Activated CD8-positive, alpha-beta memory T cell treated with anti-CD3 and anti-CD28 coated beads for 48 hours (primary cell): Measurements from ENCODE around the gene HSD17B14.

ENCODE experiments used
- DNase-seq, 3 experiments: peaks; one replicate each; pipeline ENCODE4 v3.0.0-alpha.2; 2020; ENCODE audit warnings: low read depth in 2 of 3, low spot score in 2 of 3

HSD17B14 gene

DNA sequence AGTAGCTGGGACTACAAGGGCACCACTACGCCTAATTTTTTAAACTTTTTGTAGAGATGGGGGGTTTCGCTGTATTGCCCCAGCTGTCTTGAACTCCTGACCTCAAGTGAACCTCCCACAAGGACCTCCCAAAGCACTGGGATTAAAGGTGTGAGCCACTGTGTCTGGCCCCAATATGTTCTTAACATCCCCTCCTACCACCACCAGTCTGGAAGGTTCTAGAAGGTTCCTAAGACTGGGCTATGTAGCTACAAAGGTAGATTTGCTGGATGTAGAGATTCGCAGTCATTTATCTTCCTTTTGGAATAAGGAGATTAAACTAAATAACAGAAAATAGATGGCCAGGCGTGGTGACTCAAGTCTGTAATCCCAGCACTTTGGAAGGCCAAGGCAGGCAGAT, 5.3 kb downstream of the HSD17B14 start:
- DNase-seq: no peak

DNA sequence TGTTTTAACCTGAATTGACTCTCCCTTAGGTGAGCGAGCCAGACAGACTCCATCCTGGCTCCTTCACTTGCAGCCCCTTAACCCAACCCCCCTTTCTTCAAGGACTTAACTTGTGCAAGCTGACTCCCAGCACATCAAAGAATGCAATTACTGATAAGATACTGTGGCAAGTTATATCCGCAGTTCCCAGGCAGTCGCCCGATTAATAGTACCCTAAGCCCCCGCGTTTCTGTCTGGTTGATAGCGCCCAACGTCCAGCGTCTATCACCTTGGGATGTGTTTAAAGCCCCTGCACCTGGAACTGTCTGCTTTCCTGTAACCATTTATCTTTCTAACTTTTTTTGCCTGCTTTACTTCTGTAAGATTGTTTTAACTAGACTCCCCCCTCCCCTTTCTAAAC, 6.2 kb downstream of the HSD17B14 start:
- no peak for DNase-seq

DNA sequence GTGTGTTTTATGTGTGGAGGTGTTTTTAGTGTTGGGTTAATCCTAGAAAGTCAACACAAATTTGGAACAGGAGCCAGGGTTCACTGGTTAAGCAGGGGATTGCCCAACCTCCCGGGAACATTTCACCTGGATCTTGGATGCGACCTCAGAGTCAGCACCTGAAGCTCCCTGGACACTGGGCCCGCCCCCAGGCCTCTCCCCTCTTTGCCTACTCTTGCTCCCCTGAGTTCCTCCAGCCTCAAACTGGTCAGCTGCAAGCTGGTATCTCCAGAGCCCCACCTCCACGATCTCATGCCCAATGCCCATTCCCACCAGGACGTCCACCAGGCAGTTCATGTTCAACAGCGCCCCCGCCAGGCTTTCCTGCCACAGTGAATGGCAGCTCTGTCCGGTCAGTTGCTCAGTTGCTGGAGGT, 9.7 kb downstream of the HSD17B14 start:
- DNase-seq: no peak

- no peak for DNase-seq
These were observed 13.8 kb downstream of the HSD17B14 start for GRCh38 chr19:48822514-48822913.

GRCh38 chr19:48821633-48822032, 14.7 kb downstream of the HSD17B14 start:
- DNase-seq: no peak

- DNase-seq: no peak
These were observed 16.9 kb downstream of the HSD17B14 start for GRCh38 chr19:48819366-48819816.

- DNase-seq: no peak
These were observed 18.0 kb downstream of the HSD17B14 start for GRCh38 chr19:48818234-48818820.

DNA sequence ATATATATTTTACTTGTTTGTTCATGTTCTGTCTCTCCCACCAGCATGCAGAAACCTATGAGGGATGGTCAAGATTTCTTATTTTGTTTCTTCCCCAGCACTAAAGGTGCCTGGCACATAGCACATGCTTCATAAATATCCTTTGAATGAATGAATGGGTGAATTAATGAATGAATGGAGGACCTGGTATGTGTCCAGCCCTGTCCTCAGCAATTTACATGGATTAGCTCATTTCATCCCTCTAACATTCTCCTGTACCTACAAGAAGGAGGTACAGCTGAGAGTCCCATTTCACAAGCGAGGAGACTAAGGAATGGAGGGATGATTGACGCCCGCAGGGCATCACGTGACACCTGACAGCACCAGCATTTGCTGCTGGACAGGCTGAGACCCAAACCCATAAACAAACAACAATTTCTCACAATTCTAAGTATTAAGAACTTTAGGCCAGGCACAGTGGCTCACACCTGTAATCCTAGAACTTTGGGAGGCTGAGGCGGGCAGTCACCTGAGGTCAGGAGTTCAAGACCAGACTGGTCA, 18.6 kb downstream of the HSD17B14 start:
- no peak for DNase-seq

- DNase-seq: no peak
These were observed 20.3 kb downstream of the HSD17B14 start for GRCh38 chr19:48815870-48816501.

DNA sequence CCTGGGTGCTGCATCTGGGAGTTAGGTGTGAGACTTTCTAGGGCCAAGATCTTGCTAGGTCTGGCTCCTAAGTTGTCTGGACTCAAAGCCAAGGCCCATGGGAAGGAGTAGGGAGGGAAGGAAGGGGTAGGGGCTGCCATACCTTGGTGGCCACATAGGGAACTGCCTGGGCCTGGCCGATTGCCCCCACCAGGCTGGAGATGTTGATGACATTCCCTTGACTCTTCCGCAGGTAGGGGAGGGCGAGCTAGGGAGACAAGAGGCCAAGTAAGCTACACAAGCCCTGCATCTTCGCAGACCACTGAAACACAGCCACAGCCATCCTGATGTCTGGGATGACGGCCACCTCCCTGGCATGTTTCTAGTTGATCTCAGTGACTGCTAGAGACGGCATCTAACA, 21.4 kb downstream of the HSD17B14 start:
- no peak for DNase-seq

DNA sequence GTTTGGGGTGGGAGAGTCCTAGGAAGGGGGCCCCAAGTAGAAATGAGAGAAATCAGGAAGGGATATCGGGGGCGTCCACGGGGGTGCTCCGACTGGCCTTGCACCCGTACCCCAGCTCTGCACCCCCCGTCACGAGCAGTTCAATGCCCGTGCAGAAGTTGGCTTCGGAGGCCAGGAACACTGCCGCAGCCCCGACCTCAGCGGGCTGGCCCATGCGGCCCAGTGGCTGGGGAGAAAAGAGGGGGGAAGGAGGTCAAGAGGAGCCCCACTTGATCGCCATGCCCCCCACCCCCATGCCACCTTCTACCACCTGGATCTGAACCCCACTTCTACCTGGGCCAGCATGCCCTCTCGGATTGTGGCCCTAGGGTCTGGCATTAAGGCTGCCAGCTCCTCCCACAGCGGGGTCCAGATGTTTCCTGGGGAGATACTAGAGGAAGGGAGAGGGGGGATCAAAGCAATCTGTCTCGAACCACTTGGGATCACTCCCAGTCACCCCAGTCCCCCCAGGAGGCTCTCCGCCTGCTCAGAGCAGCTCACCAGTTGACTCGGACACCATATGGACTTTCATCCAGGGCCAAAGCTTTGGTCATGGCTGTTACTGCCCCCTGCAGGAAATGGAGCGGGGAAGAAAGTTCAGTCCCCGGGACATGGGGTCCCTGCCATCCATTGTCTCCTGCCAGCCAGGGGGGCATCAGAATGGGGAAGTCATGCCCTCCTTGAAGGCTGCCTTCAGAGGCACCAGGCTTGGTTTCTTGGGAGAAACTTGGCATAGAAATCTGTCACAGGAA, 23.0 kb downstream of the HSD17B14 start:
- DNase-seq: no peak

- DNase-seq: peak in 2 of 3 experiments; percentile 32 to 48
These were observed 24.0 kb downstream of the HSD17B14 start for GRCh38 chr19:48812094-48812929.

GRCh38 chr19:48810151-48810550, 26.1 kb downstream of the HSD17B14 start:
- DNase-seq: no peak

GRCh38 chr19:48807590-48808308, 28.5 kb downstream of the HSD17B14 start:
- DNase-seq: no peak

GRCh38 chr19:48806818-48807589, 29.3 kb downstream of the HSD17B14 start:
- DNase-seq: no peak

DNA sequence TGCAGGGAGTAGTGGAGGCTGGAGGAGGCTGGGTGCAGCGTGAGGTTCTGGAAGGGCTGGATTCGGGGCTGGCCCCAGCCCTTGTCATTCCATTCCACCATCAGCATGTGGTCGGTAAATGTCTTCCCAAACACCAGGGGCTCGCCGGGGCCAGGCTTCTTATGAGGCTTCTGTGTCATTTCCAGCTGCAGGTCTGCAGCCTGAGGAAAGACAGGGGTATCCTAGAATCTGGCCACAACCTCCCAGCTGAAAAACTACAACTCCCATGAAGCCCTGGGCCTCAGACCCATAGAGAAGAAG, 29.8 kb downstream of the HSD17B14 start:
- DNase-seq: no peak

DNA sequence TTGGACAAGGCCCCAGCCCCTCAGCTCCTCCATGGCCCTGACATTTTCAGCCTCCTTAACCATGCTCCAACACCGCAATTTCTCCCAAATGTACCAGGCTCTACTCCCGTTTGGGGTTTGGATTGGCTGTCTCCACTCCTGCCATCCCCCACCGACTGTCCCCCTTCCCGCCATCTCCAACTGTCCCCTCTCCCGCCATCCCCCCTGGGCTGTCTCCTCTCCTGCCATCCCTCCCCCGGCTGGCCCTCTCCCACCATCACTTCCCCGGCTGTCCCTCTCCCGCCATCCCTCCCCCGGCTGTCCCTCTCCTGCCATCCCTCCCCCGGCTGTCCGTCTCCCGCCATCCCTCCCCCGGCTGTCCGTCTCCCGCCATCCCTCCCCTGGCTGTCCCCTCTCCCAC, 30.8 kb downstream of the HSD17B14 start:
- DNase-seq: no peak

DNA sequence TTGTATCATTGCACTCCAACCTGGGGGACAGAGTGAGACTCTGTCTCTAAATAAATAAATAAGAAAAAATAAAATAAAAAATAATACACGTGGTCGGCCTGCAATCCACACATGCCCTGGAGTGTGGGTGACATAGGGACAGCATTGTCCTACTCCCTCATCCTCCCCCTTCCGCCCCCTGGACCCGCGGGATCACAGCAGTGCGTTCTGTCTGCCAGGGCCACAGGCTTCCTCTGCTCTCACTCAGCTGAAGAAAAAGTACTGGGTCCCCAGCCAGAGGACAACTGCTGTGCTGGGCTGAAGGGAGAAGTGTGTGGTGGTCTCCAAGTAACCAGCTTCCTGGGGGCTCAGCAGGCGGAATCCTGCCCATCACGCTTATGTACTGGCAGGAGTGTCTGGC, 31.8 kb downstream of the HSD17B14 start:
- no peak for DNase-seq

- no peak for DNase-seq
These were observed 33.7 kb downstream of the HSD17B14 start for GRCh38 chr19:48802623-48803022.
